Measurements from ENCODE around the gene FCRLA. TPM values are rescaled to one million over a fixed set of nuclear protein-coding genes. Genes with fewer than 3 reads are reported as not detected.

Gene FCRLA
- polyA plus RNA-seq, 1 of the 3 experiments (the other 2 are of a cell fraction) = 0.13 TPM

DNA sequence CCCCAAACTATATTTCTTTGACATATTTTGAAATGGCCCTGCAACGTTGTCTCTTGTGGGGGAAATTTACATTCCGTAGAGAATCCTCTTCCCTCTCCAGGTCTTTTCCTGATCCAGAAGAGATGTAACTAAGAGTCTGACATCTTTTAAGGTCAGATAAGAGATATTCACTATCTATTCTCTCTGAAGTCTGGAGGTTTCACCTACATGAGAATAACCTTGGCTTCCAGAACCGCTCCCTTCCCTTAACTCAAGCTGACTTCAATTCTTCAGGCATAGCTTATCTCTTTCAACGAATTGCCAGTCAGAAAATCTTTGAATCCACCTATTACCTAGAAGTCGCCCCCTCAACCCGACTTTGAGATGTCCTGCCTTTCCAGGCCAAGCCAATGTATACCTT is 24.2 kb downstream of the FCRLA start (continued):
- TF ChIP-seq FOSL2 (IDR thresholded peaks at IDR 0.05; ENCODE audit: borderline replicate concordance, low read depth) (no peak), RXRA (IDR thresholded peaks at IDR 0.05; ENCODE audit: borderline replicate concordance, low read depth) (no peak), EP300 (IDR thresholded peaks at IDR 0.05; ENCODE audit: borderline replicate concordance in 1 of 2, low read depth in 1 of 2, low read length in 1 of 2) (no peak), SIN3A (IDR thresholded peaks at IDR 0.05; ENCODE audit: borderline replicate concordance, low read depth, low read length) (no peak)

DNA sequence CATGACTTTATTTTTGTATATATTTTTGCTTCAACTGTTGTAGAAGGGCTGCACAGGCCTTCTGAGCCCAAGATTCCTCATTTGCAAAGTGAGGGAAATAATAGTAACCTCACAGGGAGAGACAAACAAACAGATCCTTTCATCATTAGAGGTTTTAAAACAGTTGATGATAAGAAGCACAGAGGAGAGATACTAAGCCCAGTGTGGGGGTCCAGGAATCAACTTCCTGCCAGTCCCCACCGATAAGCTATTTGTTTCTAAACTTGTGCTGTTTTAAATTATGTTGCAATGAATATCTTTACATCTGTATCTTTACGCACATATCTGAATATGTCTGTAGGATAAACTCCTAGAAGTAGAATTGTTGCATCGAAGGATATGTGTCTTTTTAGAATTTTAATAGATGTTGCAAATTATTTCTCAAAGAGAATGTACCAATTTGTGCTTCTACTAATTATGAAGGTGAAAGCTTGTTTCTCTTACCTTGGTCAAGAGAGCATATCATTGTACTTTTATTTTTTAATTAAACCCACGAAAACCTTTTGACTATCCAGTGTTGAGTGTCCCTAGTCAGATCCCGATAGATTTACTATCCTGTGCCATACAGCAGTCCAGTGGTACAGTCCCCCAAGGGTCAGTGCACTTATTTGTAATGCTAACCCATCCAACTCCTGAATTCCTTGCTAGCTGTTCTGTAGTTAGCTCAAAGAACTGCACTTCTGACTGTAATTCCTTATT is 25.1 kb downstream of the FCRLA start:
- TF ChIP-seq SIN3A (IDR thresholded peaks at IDR 0.05; ENCODE audit: borderline replicate concordance, low read depth, low read length) (no peak), FOXM1 (IDR thresholded peaks at IDR 0.05; ENCODE audit: low read depth) (no peak), CHD2 (IDR thresholded peaks at IDR 0.05; ENCODE audit: low read length, partially characterized antibody) (no peak), JUND (IDR thresholded peaks at IDR 0.05) (no peak), NFIC (IDR thresholded peaks at IDR 0.05; ENCODE audit: borderline replicate concordance) (no peak), EP300 (IDR thresholded peaks at IDR 0.05; ENCODE audit: borderline replicate concordance in 1 of 2, low read depth in 1 of 2, low read length in 1 of 2) (no peak), RCOR1 (IDR thresholded peaks at IDR 0.05; ENCODE audit: low read length) (no peak), RFX5 (IDR thresholded peaks at IDR 0.05; ENCODE audit: low read length) (no peak)
- TF ChIP-seq, protein P1, sequence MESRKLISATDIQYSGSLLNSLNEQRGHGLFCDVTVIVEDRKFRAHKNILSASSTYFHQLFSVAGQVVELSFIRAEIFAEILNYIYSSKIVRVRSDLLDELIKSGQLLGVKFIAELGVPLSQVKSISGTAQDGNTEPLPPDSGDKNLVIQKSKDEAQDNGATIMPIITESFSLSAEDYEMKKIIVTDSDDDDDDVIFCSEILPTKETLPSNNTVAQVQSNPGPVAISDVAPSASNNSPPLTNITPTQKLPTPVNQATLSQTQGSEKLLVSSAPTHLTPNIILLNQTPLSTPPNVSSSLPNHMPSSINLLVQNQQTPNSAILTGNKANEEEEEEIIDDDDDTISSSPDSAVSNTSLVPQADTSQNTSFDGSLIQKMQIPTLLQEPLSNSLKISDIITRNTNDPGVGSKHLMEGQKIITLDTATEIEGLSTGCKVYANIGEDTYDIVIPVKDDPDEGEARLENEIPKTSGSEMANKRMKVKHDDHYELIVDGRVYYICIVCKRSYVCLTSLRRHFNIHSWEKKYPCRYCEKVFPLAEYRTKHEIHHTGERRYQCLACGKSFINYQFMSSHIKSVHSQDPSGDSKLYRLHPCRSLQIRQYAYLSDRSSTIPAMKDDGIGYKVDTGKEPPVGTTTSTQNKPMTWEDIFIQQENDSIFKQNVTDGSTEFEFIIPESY (IDR thresholded peaks at IDR 0.05; ENCODE audit: borderline replicate concordance, low read depth) = no peak
- POLR2A ChIA-PET = no interaction called here
- no peak overlapping the region for H3K9ac ChIP-seq
- no peak overlapping the region for H2AFZ ChIP-seq (ENCODE audit: low read depth)
- H3K27ac ChIP-seq (ENCODE audit: low read depth in 2 of 2, low read length in 1 of 2) = peak overlapping the region in 1 of 2 experiments; percentile 83; a peak in 1 of 4 replicates
- H3K9me3 ChIP-seq = no peaks in the 10 kb centered on the region
- H4K20me1 ChIP-seq (ENCODE audit: insufficient read depth) = no peaks in the 10 kb centered on the region
- DNase-seq = no peak
- 43% methylated on average over 5 of the region's 5 CpGs for WGBS (ENCODE audit: low lambda C conversion rate)
- H3K9me2 ChIP-seq = no peaks in the 10 kb centered on the region
- no peaks in the 10 kb centered on the region for H3K27me3 ChIP-seq (ENCODE audit: insufficient read depth)
- peaks cover 4 to 9% of the 10 kb centered on the region in 2 experiments; a peak in 2 of 4 replicates for H3K4me1 ChIP-seq (ENCODE audit: control insufficient read depth in 1 of 2, insufficient read depth in 2 of 2, low read depth in 1 of 2, low read length in 1 of 2)
- H3F3A ChIP-seq (replicated peaks; ENCODE audit: insufficient read depth) = peaks cover 23% of the 10 kb centered on the region
- no peaks in the 10 kb centered on the region for H3K79me2 ChIP-seq (ENCODE audit: insufficient read depth)
- CTCF ChIA-PET = interaction anchor here (1.2 to 2.3 kb wide), 2 partner anchors 9 to 84 kb away, joined by 3 to 18 read pairs; no protein-coding TSS in a partner anchor
- no peaks in the 10 kb centered on the region for H3K36me3 ChIP-seq (replicated peaks in 1 of 2; ENCODE audit: control insufficient read depth in 1 of 2, insufficient read depth in 2 of 2, low read length in 1 of 2)
- H3K4me2 ChIP-seq = no peak overlapping the region
- no peak overlapping the region for H3K4me3 ChIP-seq (ENCODE audit: low read depth in 2 of 2, low read length in 1 of 2)

DNA sequence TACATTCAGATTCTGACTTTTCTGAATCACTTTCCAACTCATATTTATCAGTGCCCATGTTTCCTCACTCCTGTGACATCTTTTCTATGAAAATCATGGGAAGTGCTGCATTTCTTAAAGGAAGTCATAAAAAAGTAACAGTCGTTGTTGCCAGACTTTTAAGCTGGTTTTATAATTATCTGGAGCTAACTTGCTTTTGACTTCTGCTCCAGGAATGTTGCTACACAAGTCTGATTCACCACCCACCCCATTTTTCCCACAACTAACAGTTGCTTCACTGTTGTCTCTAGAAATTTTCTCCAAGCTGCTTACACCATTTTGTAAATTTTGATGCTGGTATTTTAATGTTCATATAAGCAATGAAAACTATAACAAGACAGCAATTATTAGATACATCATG is 26.5 kb downstream of the FCRLA start:
- CTCF ChIA-PET = interaction anchor here (1.2 to 2.3 kb wide), 3 partner anchors 7 to 86 kb away, joined by 3 to 18 read pairs (median 3); no protein-coding TSS in a partner anchor
- DNase-seq = no peak
- H3K9me2 ChIP-seq = no peaks in the 10 kb centered on the region
- H3K27ac ChIP-seq (ENCODE audit: low read depth in 2 of 2, low read length in 1 of 2) = peak overlapping the region in 1 of 2 experiments; percentile 83; a peak in 2 of 4 replicates
- H3K4me2 ChIP-seq = no peak overlapping the region
- no peak overlapping the region for H3K4me3 ChIP-seq (ENCODE audit: low read depth in 2 of 2, low read length in 1 of 2)
- no peaks in the 10 kb centered on the region for H3K9me3 ChIP-seq
- H2AFZ ChIP-seq (ENCODE audit: low read depth) = peak overlapping the region; percentile 10; the same call in 1 of the 2 replicates
- H3K36me3 ChIP-seq (replicated peaks in 1 of 2; ENCODE audit: control insufficient read depth in 1 of 2, insufficient read depth in 2 of 2, low read length in 1 of 2) = no peaks in the 10 kb centered on the region
- no peaks in the 10 kb centered on the region for H3K27me3 ChIP-seq (ENCODE audit: insufficient read depth)
- POLR2A ChIA-PET = no interaction called here
- H3F3A ChIP-seq (replicated peaks; ENCODE audit: insufficient read depth) = peaks cover 16% of the 10 kb centered on the region
- H4K20me1 ChIP-seq (ENCODE audit: insufficient read depth) = no peaks in the 10 kb centered on the region
- H3K79me2 ChIP-seq (ENCODE audit: insufficient read depth) = no peaks in the 10 kb centered on the region
- peak overlapping the region; percentile 13; the same call in 1 of the 2 replicates for H3K9ac ChIP-seq
- H3K4me1 ChIP-seq (ENCODE audit: control insufficient read depth in 1 of 2, insufficient read depth in 2 of 2, low read depth in 1 of 2, low read length in 1 of 2) = peaks cover 0 to 9% of the 10 kb centered on the region in 2 experiments; a peak in 1 of 4 replicates
- WGBS (ENCODE audit: low lambda C conversion rate) = 0% methylated on average over 1 of the region's 1 CpG
- TF ChIP-seq MEF2A (IDR thresholded peaks at IDR 0.05; ENCODE audit: borderline replicate concordance, low read depth) (no peak), NFIC (IDR thresholded peaks at IDR 0.05; ENCODE audit: borderline replicate concordance) (0 out of 2 replicates have a peak, but pooled peaks have one; percentile 21), FOXM1 (IDR thresholded peaks at IDR 0.05; ENCODE audit: low read depth) (no peak), FOSL2 (IDR thresholded peaks at IDR 0.05; ENCODE audit: borderline replicate concordance, low read depth) (peak; percentile 48; the same call in 1 of the 2 replicates), SIN3A (IDR thresholded peaks at IDR 0.05; ENCODE audit: borderline replicate concordance, low read depth, low read length) (no peak), RXRA (IDR thresholded peaks at IDR 0.05; ENCODE audit: borderline replicate concordance, low read depth) (no peak), GABPA (IDR thresholded peaks at IDR 0.05; ENCODE audit: low read depth) (no peak), TAF1 (IDR thresholded peaks at IDR 0.05; ENCODE audit: borderline replicate concordance, low read depth, low read length) (no peak), NRF1 (IDR thresholded peaks at IDR 0.05; ENCODE audit: low read depth, low read length) (no peak), ELF1 (IDR thresholded peaks at IDR 0.05) (no peak), FOXJ3 (CRISPR knock-in tag; IDR thresholded peaks at IDR 0.05) (no peak)
- TF ChIP-seq, protein P2, sequence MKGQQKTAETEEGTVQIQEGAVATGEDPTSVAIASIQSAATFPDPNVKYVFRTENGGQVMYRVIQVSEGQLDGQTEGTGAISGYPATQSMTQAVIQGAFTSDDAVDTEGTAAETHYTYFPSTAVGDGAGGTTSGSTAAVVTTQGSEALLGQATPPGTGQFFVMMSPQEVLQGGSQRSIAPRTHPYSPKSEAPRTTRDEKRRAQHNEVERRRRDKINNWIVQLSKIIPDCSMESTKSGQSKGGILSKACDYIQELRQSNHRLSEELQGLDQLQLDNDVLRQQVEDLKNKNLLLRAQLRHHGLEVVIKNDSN (IDR thresholded peaks at IDR 0.05; ENCODE audit: borderline replicate concordance, low read depth) = no peak
- TF ChIP-seq, protein P3, sequence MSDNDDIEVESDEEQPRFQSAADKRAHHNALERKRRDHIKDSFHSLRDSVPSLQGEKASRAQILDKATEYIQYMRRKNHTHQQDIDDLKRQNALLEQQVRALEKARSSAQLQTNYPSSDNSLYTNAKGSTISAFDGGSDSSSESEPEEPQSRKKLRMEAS (IDR thresholded peaks at IDR 0.05; ENCODE audit: low read depth) = no peak
- TF ChIP-seq, protein P1 (IDR thresholded peaks at IDR 0.05; ENCODE audit: borderline replicate concordance, low read depth) = no peak

Measured in SK-N-SH (cell line).